SIG-M5 treated with dmso at 0.1 percent for 504 hours (cell line): ENCODE results near the gene TMC4.

ENCODE experiments used
- DNase-seq: peaks from one replicate; lab custom pipeline; 2025; ENCODE audit not compliant: unreplicated experiment; lab: John Stamatoyannopoulos, UW

The TMC4 gene

GRCh38 chr19:54156490-54156889 lies 16.5 kb downstream of the TMC4 start:
- DNase-seq, result no peak

- no peak for DNase-seq
Observed at GRCh38 chr19:54155694-54156093, 17.3 kb downstream of the TMC4 start.

GRCh38 chr19:54154603-54155345 lies 18.2 kb downstream of the TMC4 start:
- no peak for DNase-seq

- no peak for DNase-seq
Observed at GRCh38 chr19:54153731-54154326, 19.1 kb downstream of the TMC4 start.

- no peak for DNase-seq
Observed at GRCh38 chr19:54152878-54153524, 20.0 kb downstream of the TMC4 start.

- DNase-seq, result no peak
Observed at GRCh38 chr19:54152267-54152666, 20.7 kb downstream of the TMC4 start.

GRCh38 chr19:54151362-54152035 lies 21.5 kb downstream of the TMC4 start:
- no peak for DNase-seq

GRCh38 chr19:54149021-54149812 lies 23.7 kb downstream of the TMC4 start:
- DNase-seq, result no peak

GRCh38 chr19:54148158-54148557 lies 24.8 kb downstream of the TMC4 start:
- DNase-seq, result no peak

GRCh38 chr19:54147676-54148075 lies 25.3 kb downstream of the TMC4 start:
- DNase-seq, result no peak

- DNase-seq, result no peak
Observed at GRCh38 chr19:54145541-54146158, 27.3 kb downstream of the TMC4 start.

- DNase-seq, result no peak
Observed at GRCh38 chr19:54142166-54142780, 30.7 kb downstream of the TMC4 start.

GRCh38 chr19:54141356-54141755 lies 31.6 kb downstream of the TMC4 start:
- DNase-seq, result no peak

GRCh38 chr19:54138489-54139256 lies 34.3 kb downstream of the TMC4 start:
- DNase-seq, result no peak

GRCh38 chr19:54137699-54138488 lies 35.1 kb downstream of the TMC4 start, which contains the start of gene CNOT3:
CNOT3 (plus strand) TSS chr19:54137762; CDS start chr19:54142979, 5,217 bp downstream.
- no peak for DNase-seq

- DNase-seq, result peak; percentile 100
Observed at GRCh38 chr19:54136864-54137698, 35.9 kb downstream of the TMC4 start.

GRCh38 chr19:54136086-54136863 lies 36.7 kb downstream of the TMC4 start:
- no peak for DNase-seq
